Stimulated activated CD4-positive, alpha-beta T cell treated with anti-CD3 and anti-CD28 coated beads, Interleukin-1b, Interleukin-23, amount 100 ng/mL, for 4 hours (primary cell): Measurements from ENCODE around the gene PFDN5.
A peak's percentile ranks its signal among the peaks of the same experiment; 100 is the strongest.

ENCODE experiments used
- DNase-seq, 2 donors: peaks; one replicate each; pipeline ENCODE4 v3.0.0-alpha.2; 2020; ENCODE audit warnings: low read depth in 2 of 2

Gene PFDN5

DNA sequence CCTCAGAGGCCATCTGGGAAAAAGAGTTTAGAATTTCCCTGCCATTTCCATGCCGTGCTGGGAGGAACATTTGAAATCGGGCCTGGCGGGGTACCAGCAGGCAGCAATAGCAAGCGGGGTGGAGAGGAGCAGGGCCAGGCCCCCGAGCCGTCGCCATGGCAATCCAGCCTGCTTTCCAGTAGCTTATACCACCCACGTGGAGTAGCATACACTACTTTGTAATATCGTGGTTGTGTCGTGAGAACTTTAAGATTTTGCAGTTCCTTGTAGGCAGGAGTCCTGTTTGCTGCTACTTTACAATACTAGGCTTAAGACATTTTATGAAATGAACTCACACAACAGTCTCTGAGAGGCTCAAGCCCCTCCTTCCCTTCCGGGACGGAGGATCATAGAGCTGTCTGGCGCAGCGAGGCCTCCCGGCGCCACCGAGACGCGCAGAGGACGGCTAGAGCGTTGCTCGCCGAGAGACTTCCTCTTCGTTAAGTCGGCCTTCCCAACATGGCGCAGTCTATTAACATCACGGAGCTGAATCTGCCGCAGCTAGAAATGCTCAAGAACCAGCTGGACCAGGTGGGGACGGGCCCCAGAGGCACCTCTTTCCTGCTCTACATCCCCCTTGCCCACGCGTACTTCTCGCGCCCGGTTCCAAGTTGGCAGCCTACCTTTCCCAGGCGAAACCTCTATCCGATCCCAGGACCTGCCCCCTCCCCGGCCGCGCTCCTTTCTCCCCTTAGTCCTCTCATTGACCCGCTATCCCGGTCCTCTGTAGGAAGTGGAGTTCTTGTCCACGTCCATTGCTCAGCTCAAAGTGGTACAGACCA is at the start of gene PFDN5:
Gene PFDN5, plus strand, starts transcription at position 473 of the 821 bp plus-strand sequence. Its CDS starts 26 bp downstream, at position 499.
- DNase-seq, result peak; percentile 70 to 80

DNA sequence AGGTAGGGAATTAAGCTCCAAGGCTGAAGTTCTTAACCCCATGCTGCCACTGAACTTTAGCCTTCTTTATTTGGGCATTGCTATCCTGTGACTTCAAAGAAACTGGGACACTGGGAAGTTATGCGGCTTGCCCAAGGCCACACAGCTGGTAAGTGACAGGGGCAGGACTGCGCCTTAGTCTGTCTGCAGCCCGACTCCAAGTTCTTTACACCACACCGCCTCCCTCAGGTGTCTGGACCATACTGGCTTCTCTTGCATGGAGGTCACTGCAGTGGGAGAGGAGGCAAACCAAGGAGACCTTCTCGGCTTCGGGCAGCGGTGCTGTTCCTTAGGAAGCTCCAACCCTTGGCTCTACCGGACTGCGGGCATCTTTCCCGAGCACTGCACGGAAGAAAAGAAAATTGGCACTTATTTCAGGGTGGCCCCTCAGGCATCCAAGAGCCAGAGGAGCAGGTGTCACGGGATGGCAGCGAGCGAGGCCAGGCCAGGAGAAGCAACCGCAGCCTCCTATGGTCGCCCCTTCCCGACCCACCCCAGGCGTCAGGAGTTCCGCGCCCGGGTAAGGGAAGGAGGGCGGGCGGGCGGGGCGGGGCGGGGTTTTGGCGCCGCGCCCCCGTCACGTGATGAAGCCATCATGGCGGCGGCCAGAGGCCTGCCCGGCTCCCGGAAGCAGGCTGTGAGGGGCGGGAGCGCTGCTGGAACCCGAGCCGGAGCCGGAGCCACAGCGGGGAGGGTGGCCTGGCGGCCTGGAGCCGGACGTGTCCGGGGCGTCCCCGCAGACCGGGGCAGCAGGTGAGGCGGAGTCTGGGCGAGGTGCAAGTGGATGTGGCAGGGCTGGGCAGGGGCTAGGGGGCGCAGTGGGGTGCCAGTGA is 43.6 kb upstream of the PFDN5 start:
- peak; percentile 54 to 67 for DNase-seq

DNA sequence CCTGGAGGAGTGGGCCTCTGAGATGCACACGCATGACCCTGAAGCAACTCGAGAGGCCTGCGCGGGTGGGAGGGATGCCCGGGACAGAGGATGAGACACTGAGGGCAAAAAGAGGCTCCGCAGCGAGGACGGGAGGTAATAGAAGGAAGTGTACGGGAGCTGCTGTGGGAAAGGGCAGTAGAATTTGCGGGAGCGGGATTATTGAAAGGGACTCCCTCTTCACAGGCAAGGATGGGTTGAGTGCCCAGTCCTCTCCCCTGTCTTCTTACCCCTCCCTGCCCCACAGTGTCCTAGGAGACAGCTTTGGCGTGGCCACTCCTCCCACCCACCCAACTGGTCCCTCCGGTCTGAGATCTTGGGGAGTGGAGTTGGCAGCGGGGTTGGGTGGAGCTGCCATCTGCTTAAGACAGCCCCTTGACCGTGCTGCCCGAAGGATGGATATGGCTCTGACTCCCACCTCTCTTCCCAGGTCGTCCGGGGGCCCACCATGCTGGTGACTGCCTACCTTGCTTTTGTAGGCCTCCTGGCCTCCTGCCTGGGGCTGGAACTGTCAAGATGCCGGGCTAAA is 42.9 kb upstream of the PFDN5 start:
- no peak for DNase-seq

DNA sequence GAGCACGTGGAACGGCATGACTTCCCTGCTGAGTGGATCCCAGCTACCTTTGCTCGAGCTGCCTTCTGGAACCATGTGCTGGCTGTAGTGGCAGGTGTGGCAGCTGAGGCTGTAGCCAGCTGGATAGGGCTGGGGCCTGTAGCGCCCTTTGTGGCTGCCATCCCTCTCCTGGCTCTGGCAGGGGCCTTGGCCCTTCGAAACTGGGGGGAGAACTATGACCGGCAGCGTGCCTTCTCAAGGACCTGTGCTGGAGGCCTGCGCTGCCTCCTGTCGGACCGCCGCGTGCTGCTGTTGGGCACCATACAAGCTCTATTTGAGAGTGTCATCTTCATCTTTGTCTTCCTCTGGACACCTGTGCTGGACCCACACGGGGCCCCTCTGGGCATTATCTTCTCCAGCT is 42.0 kb upstream of the PFDN5 start:
- no peak for DNase-seq

DNA sequence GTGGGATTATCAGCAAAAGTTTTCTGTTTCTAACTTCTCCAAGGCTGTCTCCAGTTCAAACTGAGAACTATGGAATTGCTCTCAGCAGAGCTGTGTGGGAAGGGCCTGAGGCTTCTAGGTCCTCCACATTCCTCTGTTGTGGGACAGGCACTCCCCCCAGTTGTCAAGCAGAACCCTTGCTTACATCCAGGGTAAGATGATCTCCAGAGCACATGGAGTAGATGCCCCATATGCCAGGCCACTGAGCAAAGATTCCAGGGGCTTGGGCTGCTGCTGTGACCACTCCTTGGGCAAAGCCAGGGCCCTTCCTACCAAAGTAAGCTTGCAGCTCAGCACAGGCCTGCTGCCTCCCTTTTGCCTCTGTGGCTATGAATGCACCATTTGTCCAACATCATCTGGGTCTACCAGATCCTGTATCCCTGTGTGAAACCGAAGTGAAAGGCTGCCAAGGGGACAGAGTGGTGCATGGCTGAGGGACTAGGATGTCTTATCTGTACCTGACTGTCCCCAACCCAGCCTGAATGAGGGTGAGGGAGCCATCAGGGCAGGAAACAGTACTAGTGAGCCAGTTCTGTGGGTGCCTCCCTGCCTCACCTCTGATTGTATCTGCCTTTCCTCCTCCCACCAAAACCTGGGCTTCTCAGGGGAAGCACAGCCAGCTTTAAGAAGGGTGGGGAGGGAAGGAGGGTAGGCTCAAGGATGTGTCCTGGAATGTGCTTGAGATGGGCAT is 40.4 kb upstream of the PFDN5 start:
- no peak for DNase-seq

DNA sequence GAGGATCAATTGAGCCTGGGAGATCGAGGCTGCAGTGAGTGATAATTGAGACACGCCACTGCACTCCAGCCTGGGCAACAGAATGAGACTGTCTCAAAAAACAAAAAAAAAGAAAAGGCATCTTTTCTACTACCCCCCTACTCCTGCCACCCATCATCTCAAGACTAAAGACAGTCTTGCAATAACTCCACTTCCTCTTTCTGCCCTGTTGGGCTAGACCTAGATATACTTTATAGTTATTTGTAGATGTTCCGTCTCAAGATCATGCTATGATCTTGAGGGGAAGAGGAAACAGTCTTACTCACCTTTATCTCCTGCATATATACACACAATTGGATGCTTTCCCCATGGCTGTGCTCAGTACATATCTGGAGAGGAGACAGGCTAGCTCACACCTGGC is 39.3 kb upstream of the PFDN5 start:
- DNase-seq, result no peak

DNA sequence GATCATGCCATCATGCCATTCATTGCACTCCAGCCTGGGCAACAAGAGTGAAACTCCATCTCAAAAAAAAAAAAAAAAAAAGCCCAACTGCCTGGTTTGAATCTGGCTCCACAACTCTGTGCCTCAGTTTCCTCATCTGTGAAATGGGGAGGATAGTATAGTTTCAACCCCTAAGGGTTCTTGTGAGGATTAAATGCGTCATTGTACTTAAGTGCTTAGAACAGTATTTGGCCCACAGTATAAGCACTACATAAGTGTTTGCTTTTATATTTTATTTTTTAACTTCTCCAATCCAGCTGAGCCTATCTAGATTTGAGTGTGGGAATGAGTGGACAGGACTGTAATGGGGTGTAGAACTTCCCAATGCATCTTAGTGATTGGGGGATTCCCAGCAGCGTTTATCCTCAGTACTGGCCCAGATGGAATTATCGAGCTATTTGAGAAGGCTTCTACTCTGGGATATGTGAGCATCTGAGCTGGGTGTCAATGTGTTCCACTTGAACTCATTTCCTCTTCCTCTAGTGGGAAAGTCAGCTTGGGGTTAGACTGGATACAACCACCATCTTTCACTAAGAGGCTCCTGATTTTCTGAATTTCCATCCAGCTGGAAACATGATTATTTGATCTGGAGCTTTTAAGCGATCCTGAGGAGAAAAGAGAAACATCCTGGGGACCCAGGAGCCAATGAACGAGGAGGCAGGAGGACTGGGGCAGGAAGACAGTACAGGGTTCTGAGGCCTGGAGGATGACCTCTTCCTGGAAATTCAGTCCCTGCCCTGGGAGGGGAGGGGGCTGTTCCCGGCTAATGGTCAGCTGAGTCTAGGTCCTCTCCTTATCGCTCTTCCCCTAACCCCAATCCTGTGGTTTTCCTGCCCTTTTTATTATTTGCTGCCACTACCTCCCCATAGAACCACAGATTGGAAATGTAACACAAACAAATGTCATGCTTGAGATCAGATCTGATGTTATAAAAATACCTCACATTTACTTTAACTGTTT is 36.5 kb upstream of the PFDN5 start:
- DNase-seq, result no peak

DNA sequence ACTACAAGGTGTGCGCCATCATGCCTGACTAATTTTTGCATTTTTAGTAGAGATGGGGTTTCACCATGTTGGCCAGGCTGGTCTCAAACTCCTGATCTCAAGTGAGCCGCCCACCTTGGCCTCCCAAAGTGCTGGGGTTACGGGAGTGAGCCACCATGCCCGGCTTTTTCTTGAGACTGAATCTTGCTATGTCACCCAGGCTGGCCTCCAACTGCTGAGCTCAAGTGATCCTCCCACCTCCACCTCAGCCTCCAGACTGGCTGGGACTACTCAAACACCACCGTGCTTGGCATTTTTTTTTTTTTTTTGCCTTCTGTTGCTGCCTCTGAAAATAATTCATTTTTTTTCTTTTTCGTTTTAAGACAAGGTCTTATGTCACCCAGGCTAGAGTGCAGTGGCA is 35.5 kb upstream of the PFDN5 start:
- DNase-seq, result no peak

DNA sequence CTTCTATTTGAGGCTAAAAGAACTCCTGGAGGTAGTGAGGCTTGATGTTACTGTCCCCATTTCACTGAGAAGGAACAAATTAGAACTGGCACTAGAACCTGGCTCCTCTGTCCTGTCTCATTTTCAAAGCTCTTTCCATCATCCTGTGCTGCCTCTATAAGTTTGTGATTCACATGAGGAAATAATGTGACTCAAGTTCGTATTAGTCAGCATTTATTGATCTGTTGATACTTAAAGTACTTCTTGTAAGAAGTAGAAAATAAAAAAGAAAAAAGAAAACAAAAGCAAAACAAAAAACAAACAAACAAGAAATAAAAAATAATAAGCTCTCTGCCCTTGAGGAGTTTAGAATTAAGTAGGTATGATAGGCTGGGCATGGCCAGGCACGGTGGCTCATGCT is 29.6 kb upstream of the PFDN5 start:
- no peak for DNase-seq

DNA sequence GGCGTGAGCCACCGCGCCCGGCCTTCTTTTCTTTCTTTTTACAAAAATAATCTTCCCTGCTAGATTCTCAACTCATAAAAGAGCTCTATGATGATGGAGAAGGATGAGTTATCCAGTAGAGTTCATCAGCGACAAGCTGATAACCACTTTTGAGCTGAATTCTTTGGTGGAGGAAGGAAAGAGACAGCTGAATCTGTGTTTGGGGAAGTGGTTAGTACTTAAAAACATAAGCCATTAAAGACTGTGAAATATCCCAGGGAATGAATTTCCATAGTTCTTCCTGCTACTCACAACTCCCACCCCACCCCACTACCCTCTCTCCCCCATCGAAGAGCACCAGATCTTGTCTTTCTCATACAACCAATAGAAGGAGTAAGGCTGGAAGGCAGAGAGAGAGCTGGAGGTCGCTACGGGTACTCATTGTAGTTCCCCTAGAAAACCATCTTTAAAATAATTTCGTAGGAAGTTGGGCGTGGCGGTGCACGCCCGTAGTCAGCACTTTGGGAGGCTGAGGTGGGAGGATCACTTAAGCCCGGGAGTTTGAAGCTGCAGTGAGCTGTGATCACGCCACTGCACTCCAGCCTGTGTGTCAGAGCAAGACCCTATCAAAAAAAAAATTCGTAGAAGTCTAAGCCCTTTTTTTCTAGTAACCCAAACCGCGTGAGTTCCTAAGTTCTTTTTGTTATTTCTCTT is 27.9 kb upstream of the PFDN5 start:
- DNase-seq, result no peak

DNA sequence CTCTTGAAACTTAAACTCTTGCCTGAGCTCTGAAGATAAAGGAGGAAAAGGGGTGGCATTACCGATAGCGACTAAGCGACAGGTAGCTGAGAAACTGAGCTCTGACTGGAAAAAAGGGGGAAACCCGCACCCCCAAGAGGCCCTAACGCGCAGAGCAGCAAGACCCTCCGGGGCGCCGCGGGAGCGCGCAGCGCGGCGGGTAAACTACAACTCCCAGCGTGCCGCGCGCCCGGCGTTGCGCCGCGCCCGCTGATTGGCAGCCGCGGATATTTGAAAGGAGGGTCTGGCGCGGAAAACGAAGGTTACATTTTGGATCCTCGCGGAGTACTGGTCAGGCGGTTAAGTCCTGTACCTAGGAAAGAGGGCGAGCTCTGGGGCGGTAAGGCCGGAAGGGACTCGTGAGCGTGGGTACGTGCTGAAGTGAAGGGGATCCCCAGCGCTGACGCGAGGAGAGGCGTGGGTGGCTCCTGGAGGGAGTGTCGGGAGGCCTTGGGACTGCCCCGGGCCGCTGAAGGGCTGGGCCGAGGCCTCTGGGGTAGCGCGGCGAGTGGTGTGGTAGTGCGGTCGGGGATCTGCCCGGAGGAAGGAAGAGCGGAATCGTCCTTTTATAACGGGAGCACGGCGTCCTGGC is 27.2 kb upstream of the PFDN5 start, which contains the start of gene ESPL1:
Gene ESPL1, plus strand, starts transcription at position 301 of the 631 bp plus-strand sequence. CDS start 468 bp downstream, outside the sequence.
- DNase-seq, result peak; percentile 67 to 73

DNA sequence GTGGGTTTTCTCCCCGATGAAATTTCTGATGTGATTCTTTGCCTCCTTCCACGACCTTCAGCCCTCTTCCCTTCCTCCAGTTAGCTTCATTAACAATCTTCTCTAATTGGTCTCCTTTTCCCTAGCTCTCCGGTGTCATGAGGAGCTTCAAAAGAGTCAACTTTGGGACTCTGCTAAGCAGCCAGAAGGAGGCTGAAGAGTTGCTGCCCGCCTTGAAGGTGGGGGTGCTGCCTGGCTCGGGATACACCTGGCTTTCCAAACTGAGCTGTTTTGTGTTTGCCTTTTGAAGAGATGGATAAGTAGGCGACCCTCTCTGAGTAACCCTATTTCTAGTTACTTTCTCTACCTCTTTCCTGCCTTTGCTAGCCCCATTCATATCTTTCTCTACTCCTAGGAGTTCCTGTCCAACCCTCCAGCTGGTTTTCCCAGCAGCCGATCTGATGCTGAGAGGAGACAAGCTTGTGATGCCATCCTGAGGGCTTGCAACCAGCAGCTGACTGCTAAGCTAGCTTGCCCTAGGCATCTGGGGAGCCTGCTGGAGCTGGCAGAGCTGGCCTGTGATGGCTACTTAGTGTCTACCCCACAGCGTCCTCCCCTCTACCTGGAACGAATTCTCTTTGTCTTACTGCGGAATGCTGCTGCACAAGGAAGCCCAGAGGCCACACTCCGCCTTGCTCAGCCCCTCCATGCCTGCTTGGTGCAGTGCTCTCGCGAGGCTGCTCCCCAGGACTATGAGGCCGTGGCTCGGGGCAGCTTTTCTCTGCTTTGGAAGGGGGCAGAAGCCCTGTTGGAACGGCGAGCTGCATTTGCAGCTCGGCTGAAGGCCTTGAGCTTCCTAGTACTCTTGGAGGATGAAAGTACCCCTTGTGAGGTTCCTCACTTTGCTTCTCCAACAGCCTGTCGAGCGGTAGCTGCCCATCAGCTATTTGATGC is 26.4 kb upstream of the PFDN5 start:
- DNase-seq, result no peak

DNA sequence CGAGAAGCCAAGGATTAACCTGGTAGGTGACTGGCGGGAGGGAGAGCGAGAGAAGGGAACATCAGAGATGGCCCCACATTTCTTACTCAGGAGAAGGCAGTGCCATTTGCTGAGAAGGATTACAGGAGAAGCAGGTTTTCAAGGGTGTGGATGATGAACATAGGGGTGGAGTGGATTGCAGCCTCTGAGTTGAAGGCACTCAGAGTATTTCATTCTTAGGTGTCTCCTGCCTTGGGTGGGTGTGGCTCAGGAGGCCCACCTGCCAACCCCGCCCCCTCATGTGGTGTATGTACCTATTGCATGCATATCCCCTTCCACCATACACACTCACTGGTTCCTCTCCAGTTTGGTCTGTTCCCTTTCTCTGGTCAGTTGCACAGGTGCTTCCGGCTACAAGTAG is 20.9 kb upstream of the PFDN5 start:
- DNase-seq, result no peak

DNA sequence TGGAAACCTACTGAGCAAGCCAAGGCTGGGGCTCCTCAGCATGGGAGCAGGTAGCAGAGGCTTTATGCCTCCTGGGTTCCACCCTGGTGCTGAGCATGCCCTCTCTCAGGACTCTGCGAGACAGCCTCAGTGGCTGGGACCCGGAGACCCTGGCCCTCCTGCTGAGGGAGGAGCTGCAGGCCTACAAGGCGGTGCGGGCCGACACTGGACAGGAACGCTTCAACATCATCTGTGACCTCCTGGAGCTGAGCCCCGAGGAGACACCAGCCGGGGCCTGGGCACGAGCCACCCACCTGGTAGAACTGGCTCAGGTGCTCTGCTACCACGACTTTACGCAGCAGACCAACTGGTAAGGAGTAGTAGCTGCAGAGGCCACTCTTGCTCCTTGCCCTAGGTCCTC is 18.8 kb upstream of the PFDN5 start:
- DNase-seq, result no peak

DNA sequence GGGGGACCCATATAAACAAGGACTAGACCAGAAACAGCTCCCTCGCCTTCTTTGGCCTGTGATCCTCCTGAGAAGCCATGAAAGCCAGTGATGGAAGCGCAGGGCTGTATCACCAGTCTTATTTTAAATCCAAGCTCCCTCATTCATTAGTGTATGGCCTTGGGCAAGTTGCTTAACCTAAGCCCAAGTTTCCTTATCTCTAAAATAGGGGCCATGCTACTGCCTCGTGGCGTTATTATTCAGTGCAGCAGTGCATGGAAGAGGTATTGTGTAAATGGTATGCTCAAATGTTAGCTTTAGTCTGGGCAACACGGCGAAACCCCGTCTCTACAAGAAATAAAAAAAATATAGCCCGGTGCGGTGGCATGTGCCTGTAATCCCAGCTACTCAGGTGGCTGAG is 17.4 kb upstream of the PFDN5 start:
- DNase-seq, result no peak

DNA sequence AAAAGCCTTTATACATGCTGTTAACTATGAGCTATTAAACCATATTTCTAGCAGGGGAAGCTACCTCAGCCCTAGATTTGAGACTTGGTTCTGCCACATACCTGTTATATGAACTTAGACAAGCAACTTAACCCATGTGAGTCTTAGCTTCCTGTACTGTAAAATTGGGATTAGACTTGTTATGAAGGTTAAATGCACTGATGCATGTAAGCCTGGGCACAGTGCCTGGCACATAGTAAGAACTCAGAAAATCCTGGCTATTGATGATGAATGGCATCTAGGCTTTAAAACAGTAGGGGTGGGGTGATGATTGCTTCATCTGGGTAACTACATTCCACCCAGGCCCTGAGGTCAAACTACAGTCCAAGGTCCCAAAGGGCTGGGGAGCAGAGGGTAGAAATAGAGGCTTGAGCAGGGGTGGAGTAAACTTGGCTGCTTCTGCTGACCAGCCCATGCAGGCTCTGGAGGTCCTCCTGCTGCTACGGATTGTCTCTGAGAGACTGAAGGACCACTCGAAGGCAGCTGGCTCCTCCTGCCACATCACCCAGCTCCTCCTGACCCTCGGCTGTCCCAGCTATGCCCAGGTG is 16.0 kb upstream of the PFDN5 start:
- DNase-seq, result no peak

DNA sequence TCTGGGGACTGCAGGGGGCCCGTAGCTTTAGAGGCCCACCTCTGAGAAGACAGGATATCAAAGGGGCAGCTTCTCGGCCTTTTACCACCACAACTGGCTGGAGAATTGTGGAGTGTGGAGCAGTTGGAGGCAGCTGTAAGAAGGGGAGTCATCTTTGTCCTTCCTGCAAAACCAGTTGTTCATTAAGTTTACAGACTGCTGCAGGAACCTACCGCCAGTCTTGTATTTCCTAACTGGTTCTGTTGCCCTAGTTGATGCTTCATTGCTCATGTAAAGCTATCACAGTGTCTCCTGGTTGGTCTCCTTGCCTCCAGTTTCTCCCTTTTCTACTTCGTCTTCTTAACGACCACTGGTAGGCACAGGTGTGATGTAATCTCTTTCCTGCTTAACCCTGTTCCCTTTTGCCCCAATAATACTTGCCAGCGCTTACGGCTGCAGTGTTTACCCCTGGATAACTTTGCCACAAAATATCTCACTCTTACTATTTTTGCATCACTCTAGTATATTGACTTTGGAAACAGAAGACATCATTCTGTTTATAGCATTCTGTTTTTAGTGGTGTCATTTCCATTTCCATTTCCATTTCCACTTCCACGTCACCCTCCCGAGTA is 15.3 kb upstream of the PFDN5 start:
- DNase-seq, result no peak
